ENCODE data around the gene DYRK1A.

The DYRK1A gene

DNA sequence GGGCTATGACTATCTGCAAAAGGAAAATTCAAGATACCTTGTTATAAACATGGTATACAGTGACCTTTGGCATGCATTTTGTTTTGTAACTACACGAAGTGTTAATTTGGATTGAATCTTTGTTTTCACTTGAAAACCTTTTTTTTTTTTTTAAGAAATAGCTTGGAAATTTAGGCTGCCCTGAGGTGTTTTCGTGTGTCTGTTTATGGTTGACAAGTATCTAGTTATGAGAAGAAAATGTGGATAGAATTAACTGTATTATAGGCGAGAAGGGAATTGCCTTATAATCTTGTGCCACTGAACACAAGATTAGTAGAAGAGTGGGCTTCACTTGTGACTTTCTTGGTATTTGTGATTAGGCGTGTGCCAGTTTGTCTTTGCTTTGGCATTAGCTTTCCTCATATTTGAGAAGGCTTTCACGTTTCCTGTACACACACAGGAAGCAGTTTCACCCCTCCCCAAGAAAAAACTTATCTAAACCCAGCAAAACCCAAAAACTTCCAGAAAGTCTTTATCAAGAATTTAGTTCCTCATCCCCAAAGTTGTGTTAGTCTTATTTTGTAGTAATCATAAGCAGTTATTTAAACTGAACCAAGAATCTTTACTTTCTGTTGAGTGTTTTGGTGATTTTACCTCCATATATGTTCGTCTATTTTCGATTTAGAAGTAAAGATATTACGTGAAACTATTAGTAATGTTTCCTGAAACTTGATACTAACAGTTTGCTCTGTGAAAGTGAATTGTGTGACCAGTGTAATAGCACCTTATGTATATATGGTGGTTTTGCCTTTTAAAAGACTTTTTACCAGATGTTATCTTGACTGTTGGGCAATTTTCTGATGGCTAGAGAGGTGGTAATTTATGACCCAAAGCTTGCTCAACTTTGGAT lies 3.8 kb downstream of the DYRK1A start:
- Mint-ChIP-seq H3K4me3 (peak overlapping the region; percentile 87 to 93 (median 91)), H3K9me3 (no peaks in the 10 kb centered on the region), H3K4me1 (peaks cover 57% of the 10 kb centered on the region), H3K36me3 (ENCODE audit: low read depth) (no peaks in the 10 kb centered on the region), H3K27ac (peak overlapping the region; percentile 28 to 96 (median 66)), H3K27me3 (ENCODE audit: low read depth) (peaks cover 3% of the 10 kb centered on the region)
- TF ChIP-seq, protein P1, sequence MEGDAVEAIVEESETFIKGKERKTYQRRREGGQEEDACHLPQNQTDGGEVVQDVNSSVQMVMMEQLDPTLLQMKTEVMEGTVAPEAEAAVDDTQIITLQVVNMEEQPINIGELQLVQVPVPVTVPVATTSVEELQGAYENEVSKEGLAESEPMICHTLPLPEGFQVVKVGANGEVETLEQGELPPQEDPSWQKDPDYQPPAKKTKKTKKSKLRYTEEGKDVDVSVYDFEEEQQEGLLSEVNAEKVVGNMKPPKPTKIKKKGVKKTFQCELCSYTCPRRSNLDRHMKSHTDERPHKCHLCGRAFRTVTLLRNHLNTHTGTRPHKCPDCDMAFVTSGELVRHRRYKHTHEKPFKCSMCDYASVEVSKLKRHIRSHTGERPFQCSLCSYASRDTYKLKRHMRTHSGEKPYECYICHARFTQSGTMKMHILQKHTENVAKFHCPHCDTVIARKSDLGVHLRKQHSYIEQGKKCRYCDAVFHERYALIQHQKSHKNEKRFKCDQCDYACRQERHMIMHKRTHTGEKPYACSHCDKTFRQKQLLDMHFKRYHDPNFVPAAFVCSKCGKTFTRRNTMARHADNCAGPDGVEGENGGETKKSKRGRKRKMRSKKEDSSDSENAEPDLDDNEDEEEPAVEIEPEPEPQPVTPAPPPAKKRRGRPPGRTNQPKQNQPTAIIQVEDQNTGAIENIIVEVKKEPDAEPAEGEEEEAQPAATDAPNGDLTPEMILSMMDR (IDR thresholded peaks at IDR 0.05; ENCODE audit: unreplicated experiment in 3 of 3), result no peak

DNA sequence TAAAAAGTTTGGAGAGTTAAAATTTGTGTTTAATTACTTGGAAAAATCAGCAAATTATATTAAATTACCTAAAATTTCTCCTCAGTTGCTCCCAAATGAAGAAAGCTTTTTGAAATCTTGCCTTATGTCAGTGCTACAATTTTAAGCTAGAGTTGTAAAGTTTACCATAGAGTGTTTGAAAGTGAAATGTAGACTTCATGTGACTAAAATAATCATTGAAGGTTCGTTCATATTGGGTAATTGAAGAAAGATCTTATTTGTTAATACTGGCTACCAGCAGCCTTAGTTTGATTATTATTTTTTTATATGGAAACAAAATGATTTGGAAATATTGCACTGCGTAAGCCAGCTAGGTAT lies 4.4 kb downstream of the DYRK1A start:
- Mint-ChIP-seq H3K9me3 (no peaks in the 10 kb centered on the region), H3K4me1 (peaks cover 62% of the 10 kb centered on the region), H3K27me3 (ENCODE audit: low read depth) (no peaks in the 10 kb centered on the region), H3K36me3 (ENCODE audit: low read depth) (peaks cover 4% of the 10 kb centered on the region), H3K4me3 (peak overlapping the region in 2 of 3 experiments; percentile 87 to 93), H3K27ac (peak overlapping the region; percentile 28 to 96 (median 66))
- TF ChIP-seq, protein P1 (IDR thresholded peaks at IDR 0.05; ENCODE audit: unreplicated experiment in 3 of 3), result no peak

DNA sequence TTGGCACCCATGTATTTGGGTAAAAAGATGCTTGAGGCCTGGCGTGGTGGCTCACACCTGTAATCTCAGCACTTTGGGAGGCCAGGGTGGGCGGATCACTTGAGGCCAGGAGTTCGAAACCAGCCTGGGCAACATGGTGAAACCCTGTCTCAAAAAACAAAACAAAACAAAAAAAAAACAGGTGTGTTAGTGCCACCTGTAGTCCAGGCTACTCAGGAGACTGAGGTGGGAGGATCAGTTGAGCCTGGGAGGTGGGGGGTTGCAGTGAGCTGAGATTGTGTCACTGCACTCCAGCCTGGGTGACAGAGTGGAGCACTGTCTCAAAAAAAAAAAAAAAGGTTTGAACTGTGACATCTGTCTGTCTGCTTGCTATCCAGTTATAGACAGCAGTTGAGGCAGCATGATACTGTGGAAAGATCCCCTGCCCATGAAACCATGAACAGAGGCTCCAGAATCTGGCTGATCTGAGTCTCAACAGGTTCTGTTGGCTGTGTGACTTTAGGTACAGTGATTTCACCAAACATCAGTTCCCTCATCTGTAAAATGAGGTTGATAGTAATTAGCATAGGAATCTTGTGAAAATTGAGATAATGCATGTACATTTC lies 5.7 kb downstream of the DYRK1A start:
- Mint-ChIP-seq H3K4me1 (peaks cover 67% of the 10 kb centered on the region), H3K27ac (no peak overlapping the region), H3K9me3 (no peaks in the 10 kb centered on the region), H3K27me3 (ENCODE audit: low read depth) (no peaks in the 10 kb centered on the region), H3K36me3 (ENCODE audit: low read depth) (peaks cover 4% of the 10 kb centered on the region), H3K4me3 (peak overlapping the region in 1 of 3 experiments; percentile 34)
- TF ChIP-seq, protein P1 (IDR thresholded peaks at IDR 0.05; ENCODE audit: unreplicated experiment in 3 of 3), result no peak

DNA sequence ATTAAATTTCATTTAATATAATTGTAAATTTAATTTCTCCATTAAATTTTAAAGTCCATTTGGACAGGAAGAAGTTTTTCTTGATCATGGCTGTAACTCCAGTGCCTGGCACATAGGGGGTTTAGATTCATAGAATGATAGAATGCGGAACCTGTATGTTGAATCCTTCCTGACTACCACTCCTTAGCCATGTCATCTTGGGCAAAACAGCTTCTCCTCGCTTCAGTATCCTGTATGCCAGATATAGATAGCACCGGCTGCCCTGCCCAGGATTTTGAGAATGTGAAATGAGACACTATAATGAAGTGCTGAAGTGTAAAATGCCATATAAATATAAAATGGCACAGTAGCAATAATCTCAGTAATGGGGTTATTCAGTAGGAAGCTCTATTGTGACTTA lies 6.4 kb downstream of the DYRK1A start:
- H3K9me3 Mint-ChIP-seq, result no peaks in the 10 kb centered on the region
- peaks cover 4% of the 10 kb centered on the region for H3K36me3 Mint-ChIP-seq (ENCODE audit: low read depth)
- peaks cover 67% of the 10 kb centered on the region for H3K4me1 Mint-ChIP-seq
- H3K27ac Mint-ChIP-seq, result peak overlapping the region in 1 of 3 experiments; percentile 37
- TF ChIP-seq, protein P1 (IDR thresholded peaks at IDR 0.05; ENCODE audit: unreplicated experiment in 3 of 3), result no peak
- no peaks in the 10 kb centered on the region for H3K27me3 Mint-ChIP-seq (ENCODE audit: low read depth)
- no peak overlapping the region for H3K4me3 Mint-ChIP-seq

DNA sequence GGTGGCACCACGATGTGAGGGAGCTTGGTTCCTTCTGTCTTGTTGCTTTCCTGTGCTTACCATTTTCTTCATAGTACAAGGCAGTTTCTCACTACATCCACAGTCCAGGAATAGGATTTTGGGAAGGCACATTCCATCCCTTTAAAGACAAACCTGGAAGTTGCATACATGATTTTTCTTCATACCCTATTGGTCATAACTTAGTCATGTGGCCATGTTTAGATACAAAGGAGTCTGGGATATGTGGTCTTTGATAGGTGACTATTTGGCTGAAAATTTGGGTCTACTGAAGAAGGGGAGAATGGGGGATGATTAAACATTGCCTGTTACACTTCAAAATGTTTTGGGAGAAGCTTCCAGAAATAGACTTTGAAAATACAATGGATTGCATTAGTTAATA lies 7.0 kb downstream of the DYRK1A start:
- TF ChIP-seq, protein P1 (IDR thresholded peaks at IDR 0.05; ENCODE audit: unreplicated experiment in 3 of 3), result no peak
- Mint-ChIP-seq H3K4me1 (peaks cover 68% of the 10 kb centered on the region), H3K27me3 (ENCODE audit: low read depth) (no peaks in the 10 kb centered on the region), H3K27ac (peak overlapping the region; percentile 37 to 59 (median 57)), H3K9me3 (no peaks in the 10 kb centered on the region), H3K36me3 (ENCODE audit: low read depth) (peaks cover 4% of the 10 kb centered on the region), H3K4me3 (peak overlapping the region in 1 of 3 experiments; percentile 12)

Data from nephron (organoid).